ENCODE data around the gene MAP3K15.
A peak's percentile ranks its signal among the peaks of the same experiment; 100 is the strongest.

Gene MAP3K15

DNA sequence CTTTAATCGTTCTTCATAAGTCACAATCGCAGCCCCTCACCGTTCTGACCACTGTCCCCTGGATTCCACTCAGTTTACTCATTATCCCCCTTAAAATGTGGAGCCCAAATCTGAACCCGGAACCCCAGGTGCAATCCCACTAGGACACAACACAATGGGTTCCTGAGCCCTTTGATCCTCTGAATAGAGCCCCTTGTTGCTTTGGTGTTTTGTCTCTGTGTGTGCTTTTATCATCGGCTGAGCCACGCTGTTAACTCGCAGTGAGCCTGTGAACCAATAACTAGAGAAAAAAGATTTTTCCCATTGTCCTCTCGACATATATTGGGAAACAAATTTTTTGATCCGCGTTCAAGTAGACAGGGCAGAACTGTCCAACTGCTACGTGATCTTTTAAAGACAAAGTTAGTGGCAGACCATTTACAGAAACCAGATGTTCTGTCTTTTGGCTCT lies 172.2 kb downstream of the MAP3K15 start:
- DNase-seq (ENCODE audit: low read depth) = no peak
- TF ChIP-seq, protein P1, sequence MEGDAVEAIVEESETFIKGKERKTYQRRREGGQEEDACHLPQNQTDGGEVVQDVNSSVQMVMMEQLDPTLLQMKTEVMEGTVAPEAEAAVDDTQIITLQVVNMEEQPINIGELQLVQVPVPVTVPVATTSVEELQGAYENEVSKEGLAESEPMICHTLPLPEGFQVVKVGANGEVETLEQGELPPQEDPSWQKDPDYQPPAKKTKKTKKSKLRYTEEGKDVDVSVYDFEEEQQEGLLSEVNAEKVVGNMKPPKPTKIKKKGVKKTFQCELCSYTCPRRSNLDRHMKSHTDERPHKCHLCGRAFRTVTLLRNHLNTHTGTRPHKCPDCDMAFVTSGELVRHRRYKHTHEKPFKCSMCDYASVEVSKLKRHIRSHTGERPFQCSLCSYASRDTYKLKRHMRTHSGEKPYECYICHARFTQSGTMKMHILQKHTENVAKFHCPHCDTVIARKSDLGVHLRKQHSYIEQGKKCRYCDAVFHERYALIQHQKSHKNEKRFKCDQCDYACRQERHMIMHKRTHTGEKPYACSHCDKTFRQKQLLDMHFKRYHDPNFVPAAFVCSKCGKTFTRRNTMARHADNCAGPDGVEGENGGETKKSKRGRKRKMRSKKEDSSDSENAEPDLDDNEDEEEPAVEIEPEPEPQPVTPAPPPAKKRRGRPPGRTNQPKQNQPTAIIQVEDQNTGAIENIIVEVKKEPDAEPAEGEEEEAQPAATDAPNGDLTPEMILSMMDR (conservative IDR thresholded peaks at IDR 0.05; ENCODE audit: low read depth, low read length) = no peak
- peak overlapping the region; percentile 54 for H3K4me3 ChIP-seq (ENCODE audit: low read depth, low read length)

DNA sequence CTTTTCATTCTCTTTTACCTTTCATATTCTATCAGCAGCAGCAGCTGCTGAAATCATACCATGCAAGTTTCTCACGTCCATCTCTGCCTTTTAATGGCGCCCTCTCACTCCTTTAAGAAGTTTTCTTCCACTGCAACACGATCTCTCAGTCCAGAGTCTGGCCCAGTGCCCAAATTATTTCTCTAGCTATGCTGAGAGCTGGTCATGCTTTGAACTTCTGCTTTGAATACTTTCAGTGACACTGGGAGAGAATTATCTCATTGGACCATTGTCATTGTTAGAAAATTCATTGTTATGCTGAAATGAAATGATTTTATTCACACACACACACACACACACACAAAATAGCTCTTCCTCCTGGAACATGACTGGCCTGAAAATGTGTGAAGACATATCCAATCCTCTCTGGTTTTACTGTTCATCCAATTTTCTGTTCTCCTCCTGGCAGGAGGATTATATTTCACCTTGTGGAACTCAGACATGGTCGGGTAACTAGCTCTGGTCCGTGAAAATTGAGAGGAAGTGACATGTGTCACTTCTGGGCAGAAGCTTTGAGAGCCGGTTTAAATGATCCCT lies 172.9 kb downstream of the MAP3K15 start:
- H3K4me3 ChIP-seq (ENCODE audit: low read depth, low read length) = no peak overlapping the region
- TF ChIP-seq, protein P1 (conservative IDR thresholded peaks at IDR 0.05; ENCODE audit: low read depth, low read length) = no peak
- DNase-seq (ENCODE audit: low read depth) = peak; percentile 62

DNA sequence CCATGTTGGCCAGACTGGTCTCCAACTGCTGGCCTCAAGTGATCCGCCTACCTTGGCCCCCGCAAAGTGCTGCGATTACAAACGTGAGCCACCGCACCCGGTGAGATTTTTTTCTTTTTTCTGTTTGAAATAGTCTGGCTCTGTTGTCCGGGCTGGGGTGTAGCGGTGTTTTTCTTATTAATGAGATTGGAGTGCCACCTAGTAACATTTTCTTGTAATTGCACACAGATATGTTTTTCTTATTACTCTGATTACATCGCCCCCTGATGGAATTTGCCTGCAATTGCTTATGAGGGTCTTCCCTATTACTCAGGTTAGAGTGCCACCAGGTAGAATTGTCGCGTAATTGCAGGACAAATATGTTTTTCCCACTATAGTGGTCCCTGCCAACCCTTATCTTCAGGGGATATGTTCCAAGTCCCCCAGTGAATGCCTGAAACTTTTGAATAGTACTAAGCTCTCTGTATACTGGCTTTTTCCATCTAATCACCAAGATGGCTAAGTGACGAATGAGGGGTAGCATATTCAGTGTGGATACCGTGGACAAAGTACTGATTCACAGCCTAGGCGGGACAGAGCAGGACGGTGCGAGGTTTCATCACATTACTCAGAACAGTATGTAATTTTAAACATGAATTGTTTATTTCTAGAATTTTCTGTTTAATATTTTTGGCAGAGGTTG lies 180.2 kb downstream of the MAP3K15 start:
- DNase-seq (ENCODE audit: low read depth) = peak; percentile 59
- TF ChIP-seq, protein P1 (conservative IDR thresholded peaks at IDR 0.05; ENCODE audit: low read depth, low read length) = peak; percentile 42
- H3K4me3 ChIP-seq (ENCODE audit: low read depth, low read length) = no peak overlapping the region

DNA sequence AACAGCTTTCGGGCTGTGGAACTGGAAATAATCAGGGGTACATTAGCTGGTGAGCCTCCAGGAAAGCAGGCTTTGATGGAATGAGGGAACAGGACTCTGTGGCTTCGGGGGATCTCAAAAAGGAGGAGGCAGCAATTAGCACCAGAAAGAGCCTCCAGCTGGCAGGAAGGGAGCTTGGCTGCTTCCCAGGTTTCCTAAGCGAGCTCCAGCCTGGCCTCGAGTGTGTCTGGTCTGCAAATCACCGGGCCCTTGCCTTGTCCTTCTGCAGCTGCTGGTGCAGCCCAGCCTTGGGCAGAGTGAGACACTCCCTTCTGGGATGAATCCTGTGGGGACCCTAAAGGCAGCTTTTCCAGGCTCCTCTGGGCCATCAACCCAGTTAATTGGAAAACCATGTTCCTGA lies 182.3 kb downstream of the MAP3K15 start:
- TF ChIP-seq, protein P1 (conservative IDR thresholded peaks at IDR 0.05; ENCODE audit: low read depth, low read length) = peak; percentile 8
- H3K4me3 ChIP-seq (ENCODE audit: low read depth, low read length) = no peak overlapping the region
- DNase-seq (ENCODE audit: low read depth) = peak; percentile 33

DNA sequence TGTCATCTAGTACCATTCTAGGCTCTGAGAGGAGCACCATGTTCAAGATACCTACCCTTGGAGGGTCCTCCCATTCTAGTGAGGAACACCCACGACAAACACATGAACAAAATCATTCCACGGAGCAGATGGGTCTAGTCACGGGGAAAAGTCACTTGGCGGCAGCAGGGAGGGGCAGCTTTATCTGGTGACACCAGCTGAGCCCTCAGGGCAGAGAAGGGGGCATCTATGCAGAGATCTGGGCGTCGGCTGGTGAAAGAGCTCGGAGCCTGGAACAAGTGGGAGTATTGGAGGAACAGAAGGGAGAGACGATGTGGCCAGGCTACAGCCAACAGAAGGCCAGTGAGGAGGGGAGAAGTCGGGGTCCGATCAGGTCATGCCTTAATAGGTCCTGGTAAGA lies 183.5 kb downstream of the MAP3K15 start:
- no peak overlapping the region for H3K4me3 ChIP-seq (ENCODE audit: low read depth, low read length)
- TF ChIP-seq, protein P1 (conservative IDR thresholded peaks at IDR 0.05; ENCODE audit: low read depth, low read length) = no peak
- no peak for DNase-seq (ENCODE audit: low read depth)

DNA sequence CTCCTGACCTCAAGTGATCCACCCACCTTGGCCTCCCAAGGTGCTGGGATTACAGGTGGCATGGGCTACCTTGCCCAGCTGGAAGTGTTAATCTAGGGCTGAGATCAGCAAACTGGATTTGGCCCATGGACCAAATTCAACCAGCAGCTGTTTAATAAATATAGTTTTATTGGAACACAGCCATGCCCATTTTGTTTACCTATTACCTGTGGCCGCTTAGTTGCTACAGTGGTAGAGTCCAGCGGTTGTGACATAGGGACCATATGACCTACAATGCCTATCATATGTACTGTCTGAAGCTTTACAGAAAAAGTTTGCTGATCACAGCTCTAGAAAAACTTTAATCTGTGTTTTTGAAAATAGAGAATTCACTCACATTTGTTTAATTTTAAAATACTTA lies 188.7 kb downstream of the MAP3K15 start:
- DNase-seq (ENCODE audit: low read depth) = no peak
- TF ChIP-seq, protein P1 (conservative IDR thresholded peaks at IDR 0.05; ENCODE audit: low read depth, low read length) = no peak

More for the DNA sequence above, 188.7 kb downstream of the MAP3K15 start:
- no peak overlapping the region for H3K4me3 ChIP-seq (ENCODE audit: low read depth, low read length)

All from choroid plexus epithelial cell (primary cell).